Superior temporal gyrus (tissue), 1 donor: Measurements from ENCODE around the gene CTXND2.
A peak's percentile ranks its signal among the peaks of the same experiment; 100 is the strongest.
"Not testable (repeated sequence)": the region's sequence is repeated elsewhere in the genome, so short reads cannot be mapped to it uniquely, and the experiment has no call there.

Source experiments
- DNase-seq: peaks from one replicate; pipeline ENCODE4 v3.0.0-alpha.2; 2016; ENCODE audit errors: extremely low spot score

CTXND2 gene

DNA sequence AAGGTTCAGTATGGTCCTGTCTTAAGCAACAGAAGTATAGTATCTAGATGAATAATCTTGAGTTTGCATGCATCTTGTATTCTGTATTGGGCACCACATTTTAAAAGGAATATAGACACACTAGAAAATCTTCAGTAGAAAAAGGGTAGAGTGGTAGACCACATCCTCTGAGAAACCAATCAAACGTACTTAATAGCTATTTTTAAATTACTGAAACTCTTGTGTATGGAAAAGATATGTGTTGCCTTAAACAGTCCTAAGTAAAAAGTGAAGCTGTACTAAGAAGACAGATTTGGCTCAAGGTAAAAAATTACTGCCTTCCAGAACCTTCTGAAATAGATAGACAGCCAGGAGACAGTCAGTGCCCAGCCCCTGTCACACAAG, 3.1 kb downstream of the CTXND2 start:
- DNase-seq = no peak

- DNase-seq = no peak
Measured at GRCh38 chr1:150893336-150893913, 6.5 kb downstream of the CTXND2 start.

- no peak for DNase-seq
Measured at GRCh38 chr1:150895618-150896017, 8.7 kb downstream of the CTXND2 start.

- DNase-seq = not testable (repeated sequence)
Measured at GRCh38 chr1:150899795-150900194, 12.9 kb downstream of the CTXND2 start.

GRCh38 chr1:150902346-150902745, 15.4 kb downstream of the CTXND2 start:
- DNase-seq = no peak

GRCh38 chr1:150902751-150903150, 15.8 kb downstream of the CTXND2 start:
- no peak for DNase-seq

DNA sequence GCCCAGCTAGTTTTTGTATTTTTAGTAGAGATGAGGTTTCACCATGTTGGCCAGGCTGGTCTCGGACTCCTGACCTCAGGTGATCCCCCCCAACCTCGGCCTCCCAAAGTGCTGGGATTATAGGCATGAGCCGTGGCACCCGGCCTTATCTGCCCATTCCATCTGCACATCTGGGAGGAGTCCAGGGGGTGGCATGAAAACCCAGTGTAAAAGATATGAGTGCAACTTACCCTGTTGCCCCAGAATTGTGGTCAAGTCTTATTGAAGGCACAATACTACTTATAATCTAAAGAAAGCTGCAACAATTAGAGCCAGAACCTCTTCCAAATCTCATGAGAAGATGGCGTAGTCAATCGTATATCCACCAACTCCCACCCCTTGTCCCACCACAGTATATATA, 18.4 kb downstream of the CTXND2 start:
- DNase-seq = no peak

GRCh38 chr1:150906329-150906728, 19.4 kb downstream of the CTXND2 start:
- no peak for DNase-seq

DNA sequence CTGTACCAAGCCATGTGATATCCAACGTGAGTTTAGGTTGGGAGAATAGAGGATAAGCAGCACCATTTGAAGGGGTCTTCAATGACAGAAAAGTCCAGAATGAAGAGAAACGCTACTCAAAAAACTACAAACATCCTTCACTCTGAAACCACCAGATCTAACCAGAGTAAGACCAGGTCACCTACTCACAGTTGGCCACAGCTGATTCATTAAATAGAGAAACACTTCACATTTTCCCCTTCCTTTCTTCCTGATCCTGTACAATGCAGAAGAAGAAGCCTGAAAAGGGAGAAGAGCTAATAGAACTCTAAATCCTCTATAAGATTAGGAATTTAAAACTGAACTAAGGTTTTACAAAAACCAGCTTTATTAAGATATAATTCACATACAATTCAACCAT, 19.9 kb downstream of the CTXND2 start:
- DNase-seq = no peak

- DNase-seq = no peak
Measured at GRCh38 chr1:150909585-150910180, 22.7 kb downstream of the CTXND2 start.

DNA sequence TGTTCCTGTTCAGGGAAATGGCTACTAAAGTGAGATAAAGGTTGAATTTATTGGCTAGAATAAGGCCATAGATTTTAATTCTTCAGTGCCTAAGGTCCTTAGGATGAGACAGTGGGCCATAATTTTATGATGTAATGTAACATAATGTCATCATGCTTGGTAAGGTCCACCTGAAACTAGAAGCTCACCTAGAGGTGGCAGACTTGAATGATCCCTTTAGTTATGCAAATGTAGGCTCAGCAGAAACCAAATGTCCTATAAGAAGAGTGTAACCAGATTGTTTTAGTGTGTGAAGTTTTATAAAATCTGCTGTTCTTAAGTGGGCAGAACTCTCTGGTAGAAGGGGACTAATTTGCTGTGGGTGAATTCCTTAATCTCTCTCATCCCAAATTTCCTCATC, 25.7 kb downstream of the CTXND2 start:
- DNase-seq = no peak

GRCh38 chr1:150917387-150917786, 30.5 kb downstream of the CTXND2 start:
- no peak for DNase-seq

DNA sequence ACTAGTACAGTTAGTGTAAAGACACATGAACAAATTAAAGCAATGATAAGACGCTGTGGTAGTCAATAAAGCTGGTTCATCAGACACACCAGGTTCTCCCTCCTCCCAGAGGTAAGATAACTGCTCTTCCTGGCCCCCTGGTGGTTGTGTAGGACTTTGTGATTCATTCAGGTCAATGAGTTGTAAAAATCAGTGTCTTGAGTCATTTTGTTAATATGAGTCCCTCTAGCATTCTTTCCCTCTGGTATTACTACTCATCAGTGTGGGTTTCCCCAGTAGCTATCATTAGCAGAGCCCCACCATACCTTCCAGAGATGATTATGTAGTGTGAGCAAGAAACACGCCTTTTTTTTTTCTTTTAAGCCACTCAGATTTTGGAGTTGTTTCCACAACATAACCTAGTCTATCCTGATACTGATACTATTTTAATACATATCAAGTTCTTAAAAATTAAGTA, 35.6 kb downstream of the CTXND2 start:
- peak; percentile 79 for DNase-seq

- no peak for DNase-seq
Measured at GRCh38 chr1:150925080-150925479, 38.1 kb downstream of the CTXND2 start.

GRCh38 chr1:150926097-150926741, 39.3 kb downstream of the CTXND2 start, which contains the start of gene SETDB1:
SETDB1 (plus strand) TSS chr1:150926363; CDS start chr1:150927715, 1,352 bp downstream.
- DNase-seq = peak; percentile 97

DNA sequence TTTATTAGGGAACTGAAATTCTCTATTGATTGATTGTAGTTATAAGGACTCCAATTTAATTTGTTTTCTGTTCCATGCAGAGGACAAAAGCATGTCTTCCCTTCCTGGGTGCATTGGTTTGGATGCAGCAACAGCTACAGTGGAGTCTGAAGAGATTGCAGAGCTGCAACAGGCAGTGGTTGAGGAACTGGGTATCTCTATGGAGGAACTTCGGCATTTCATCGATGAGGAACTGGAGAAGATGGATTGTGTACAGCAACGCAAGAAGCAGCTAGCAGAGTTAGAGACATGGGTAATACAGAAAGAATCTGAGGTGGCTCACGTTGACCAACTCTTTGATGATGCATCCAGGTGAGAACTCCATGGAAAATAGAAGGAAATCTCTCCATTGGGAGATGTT, 40.7 kb downstream of the CTXND2 start:
- DNase-seq = no peak

- no peak for DNase-seq
Measured at GRCh38 chr1:150928286-150928685, 41.4 kb downstream of the CTXND2 start.

DNA sequence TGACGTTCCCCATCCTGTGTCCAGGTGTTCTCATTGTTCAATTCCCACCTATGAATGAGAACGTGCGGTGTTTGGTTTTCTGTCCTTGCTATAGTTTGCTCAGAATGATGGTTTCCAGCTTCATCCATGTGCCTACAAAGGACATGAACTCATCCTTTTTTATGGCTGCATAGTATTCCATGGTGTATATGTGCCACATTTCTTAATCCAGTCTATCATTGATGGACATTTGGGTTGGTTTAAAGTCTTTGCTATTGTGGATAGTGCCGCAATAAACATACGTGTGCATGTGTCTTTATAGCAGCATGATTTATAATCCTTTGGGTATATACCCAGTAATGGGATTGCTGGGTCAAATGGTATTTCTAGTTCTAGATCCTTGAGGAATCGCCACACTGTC, 41.8 kb downstream of the CTXND2 start:
- not testable (repeated sequence) for DNase-seq

DNA sequence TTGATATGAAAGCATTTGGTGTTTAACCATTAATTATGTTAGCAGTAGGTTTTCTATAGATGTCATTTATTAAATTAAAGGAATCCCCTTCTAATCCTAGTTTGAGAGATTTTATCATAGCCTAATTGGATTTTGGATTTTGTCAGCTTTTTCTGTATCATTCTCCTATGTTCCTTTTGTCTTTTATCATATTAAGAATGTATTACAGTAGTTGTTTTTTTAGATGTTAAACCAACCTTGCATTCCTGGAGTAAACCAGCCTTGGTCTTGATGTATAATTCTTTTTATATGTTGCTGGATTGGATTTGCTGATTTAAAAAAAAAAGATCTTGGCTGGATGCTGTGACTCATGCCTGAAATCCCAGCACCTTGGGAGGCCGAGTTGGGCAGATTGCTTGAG, 44.8 kb downstream of the CTXND2 start:
- no peak for DNase-seq

GRCh38 chr1:150944856-150945255, 57.9 kb downstream of the CTXND2 start:
- DNase-seq = no peak

DNA sequence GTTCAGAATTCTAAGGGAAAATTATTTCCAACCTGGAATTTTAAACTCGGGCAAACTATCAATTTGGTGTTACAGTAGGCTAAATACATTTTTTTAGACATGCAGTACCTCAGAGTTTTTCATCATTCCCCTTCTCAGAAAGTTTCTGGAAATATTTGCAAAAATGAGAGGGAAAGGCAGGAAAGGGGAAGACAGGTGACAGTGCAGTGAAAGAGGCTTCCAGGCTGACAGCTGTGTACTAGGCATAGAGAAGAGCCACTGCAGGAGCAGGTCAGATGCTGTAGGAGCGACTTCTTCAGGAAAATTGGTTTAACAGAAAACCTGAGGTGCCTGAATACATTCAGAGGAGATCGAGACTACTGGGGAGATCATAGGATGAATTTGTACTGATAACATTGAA, 67.8 kb downstream of the CTXND2 start:
- DNase-seq = no peak

DNA sequence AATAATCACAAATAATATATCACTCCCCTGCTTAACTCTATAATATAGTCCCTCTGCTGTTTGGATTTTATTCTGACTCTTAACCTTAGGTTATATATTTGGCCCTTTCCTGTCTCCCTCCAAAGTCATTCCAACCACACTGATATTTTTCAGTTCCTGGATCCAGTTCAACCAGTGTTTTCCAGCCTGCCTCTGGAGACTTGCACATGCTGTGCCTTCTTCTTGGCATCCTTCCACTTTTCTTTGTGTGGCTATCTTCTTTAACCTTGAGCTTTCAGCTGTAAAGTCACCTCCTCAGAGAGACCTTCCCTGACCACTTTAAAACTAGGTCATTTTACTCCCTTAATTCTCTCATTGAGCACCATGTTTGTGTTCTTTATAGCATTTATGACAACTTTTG, 68.3 kb downstream of the CTXND2 start:
- no peak for DNase-seq

- no peak for DNase-seq
Measured at GRCh38 chr1:150957666-150958065, 70.7 kb downstream of the CTXND2 start.
